ENCODE results near the gene NTRK3.
"Not testable (repeated sequence)": the region's sequence is repeated elsewhere in the genome, so short reads cannot be mapped to it uniquely, and the experiment has no call there.

Gene NTRK3

DNA sequence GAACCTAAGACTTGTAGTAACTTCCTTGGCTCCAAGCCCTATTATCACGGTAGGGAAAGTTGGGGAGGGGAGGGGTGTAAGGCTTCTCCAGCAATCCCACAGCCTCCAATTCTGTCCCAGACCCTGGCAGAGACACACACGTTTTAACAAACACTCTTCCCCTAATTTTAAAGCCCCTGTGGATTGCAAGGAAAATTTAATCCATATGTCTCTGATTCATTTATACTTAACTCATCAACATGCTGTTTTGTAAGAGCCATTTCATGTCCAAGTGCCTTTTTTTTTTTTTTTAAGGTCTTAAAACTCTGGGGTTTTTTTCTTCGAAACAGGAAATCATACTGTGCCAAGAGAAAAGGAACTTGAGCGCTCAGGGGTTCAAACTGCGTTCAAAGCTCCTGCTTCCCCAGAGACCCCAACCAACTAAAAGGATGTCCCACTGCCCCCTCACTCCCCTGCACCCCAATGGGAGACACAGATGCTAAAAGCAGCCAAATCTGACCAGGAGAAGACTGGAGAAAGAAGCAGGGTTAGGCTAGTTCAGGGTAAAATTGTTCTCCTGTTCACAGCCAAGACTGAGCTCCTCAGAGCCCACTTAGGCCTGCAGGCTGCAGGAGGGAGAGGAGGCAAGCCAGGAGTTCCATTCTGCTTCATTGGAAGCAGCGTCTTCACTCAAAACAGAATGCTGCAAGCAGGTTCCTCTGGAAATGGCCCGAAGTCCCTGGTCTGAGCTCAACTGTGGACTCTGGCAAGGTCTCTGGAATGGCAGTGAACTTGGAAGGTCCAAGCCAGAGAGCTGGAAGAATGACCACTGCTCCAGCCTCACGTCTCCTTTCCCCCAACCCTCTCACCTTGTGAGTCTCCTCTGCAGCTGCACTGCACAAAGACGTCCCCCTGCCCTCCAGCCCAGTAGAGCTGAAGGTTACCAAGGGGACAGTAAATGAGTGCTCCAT, 172.5 kb downstream of the NTRK3 start:
- TF ChIP-seq JUND (IDR thresholded peaks at IDR 0.05; ENCODE audit: low read depth): no peak
- in situ Hi-C loops (cut with HindIII; ENCODE audit: low pct_unique_long_range_greater_than_20kb, low sequenced_read_pairs): no loop called here
- DNase-seq (ENCODE audit: low read depth in 1 of 2, low spot score in 1 of 2): no peak

GRCh38 chr15:88080616-88081015, 175.9 kb downstream of the NTRK3 start:
- no peak for DNase-seq (ENCODE audit: low read depth in 1 of 2, low spot score in 1 of 2)
- no peak for TF ChIP-seq JUND (IDR thresholded peaks at IDR 0.05; ENCODE audit: low read depth)
- in situ Hi-C loops (cut with HindIII; ENCODE audit: low pct_unique_long_range_greater_than_20kb, low sequenced_read_pairs): no loop called here

GRCh38 chr15:88077296-88078020, 179.1 kb downstream of the NTRK3 start:
- in situ Hi-C loops (cut with HindIII; ENCODE audit: low pct_unique_long_range_greater_than_20kb, low sequenced_read_pairs): no loop called here
- TF ChIP-seq JUND (IDR thresholded peaks at IDR 0.05; ENCODE audit: low read depth): no peak
- DNase-seq (ENCODE audit: low read depth in 1 of 2, low spot score in 1 of 2): no peak

DNA sequence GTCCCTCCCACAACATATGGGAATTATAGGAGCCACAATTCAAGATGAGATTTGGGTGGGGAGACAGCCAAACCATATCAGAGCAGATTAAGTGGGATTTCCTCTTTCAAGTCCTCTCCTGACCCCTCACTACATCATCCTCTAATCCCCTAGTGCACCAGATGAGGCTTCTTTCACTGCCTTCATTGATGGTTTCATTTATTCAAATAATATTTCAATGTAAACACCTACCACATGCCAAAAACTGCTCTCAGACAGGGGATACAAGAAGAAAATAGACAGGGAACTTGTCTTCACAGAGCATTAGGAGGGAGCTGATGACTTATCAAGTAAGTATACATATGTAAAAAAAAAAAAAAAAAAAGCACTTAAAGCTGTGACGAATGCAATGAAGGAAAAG, 180.2 kb downstream of the NTRK3 start:
- in situ Hi-C loops (cut with HindIII; ENCODE audit: low pct_unique_long_range_greater_than_20kb, low sequenced_read_pairs): no loop called here
- no peak for DNase-seq (ENCODE audit: low read depth in 1 of 2, low spot score in 1 of 2)
- no peak for TF ChIP-seq JUND (IDR thresholded peaks at IDR 0.05; ENCODE audit: low read depth)

GRCh38 chr15:88075102-88075501, 181.4 kb downstream of the NTRK3 start:
- no peak for TF ChIP-seq JUND (IDR thresholded peaks at IDR 0.05; ENCODE audit: low read depth)
- in situ Hi-C loops (cut with HindIII; ENCODE audit: low pct_unique_long_range_greater_than_20kb, low sequenced_read_pairs): no loop called here
- DNase-seq (ENCODE audit: low read depth in 1 of 2, low spot score in 1 of 2): no peak

- DNase-seq (ENCODE audit: low read depth in 1 of 2, low spot score in 1 of 2): no peak
- no peak for TF ChIP-seq JUND (IDR thresholded peaks at IDR 0.05; ENCODE audit: low read depth)
- in situ Hi-C loops (cut with HindIII; ENCODE audit: low pct_unique_long_range_greater_than_20kb, low sequenced_read_pairs): no loop called here
Observed at GRCh38 chr15:88074386-88074785, 182.2 kb downstream of the NTRK3 start.

- no peak for DNase-seq (ENCODE audit: low read depth in 1 of 2, low spot score in 1 of 2)
- in situ Hi-C loops (cut with HindIII; ENCODE audit: low pct_unique_long_range_greater_than_20kb, low sequenced_read_pairs): no loop called here
Observed at GRCh38 chr15:88073391-88073691, 183.2 kb downstream of the NTRK3 start.

GRCh38 chr15:88072598-88073390, 183.7 kb downstream of the NTRK3 start:
- in situ Hi-C loops (cut with HindIII; ENCODE audit: low pct_unique_long_range_greater_than_20kb, low sequenced_read_pairs): no loop called here
- TF ChIP-seq JUND (IDR thresholded peaks at IDR 0.05; ENCODE audit: low read depth): no peak
- DNase-seq (ENCODE audit: low read depth in 1 of 2, low spot score in 1 of 2): no peak

More at GRCh38 chr15:88073391-88073691, 183.2 kb downstream of the NTRK3 start:
- TF ChIP-seq JUND (IDR thresholded peaks at IDR 0.05; ENCODE audit: low read depth): no peak

GRCh38 chr15:88072133-88072532, 184.4 kb downstream of the NTRK3 start:
- in situ Hi-C loops (cut with HindIII; ENCODE audit: low pct_unique_long_range_greater_than_20kb, low sequenced_read_pairs); DNase-seq (ENCODE audit: low read depth in 1 of 2, low spot score in 1 of 2): not testable (repeated sequence)

DNA sequence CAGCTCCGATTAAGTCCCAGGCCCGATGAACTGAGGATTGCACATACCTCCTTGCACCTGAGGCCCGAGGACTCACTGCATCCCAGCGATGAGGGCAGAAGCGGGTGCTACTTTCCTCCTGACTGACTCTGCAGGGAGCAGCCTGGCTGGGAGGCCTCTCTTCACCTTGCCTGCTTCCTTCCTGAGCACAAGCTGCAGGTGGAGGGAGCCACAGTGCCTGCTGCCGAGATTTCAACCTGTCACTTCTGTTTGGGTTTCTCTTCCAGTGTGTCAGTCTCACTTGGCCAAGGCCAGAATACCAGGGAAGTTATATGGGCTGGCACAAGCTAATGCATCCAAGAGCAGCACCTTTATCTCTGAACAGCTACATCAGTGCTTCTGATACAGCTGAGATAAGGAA, 185.4 kb downstream of the NTRK3 start:
- in situ Hi-C loops (cut with HindIII; ENCODE audit: low pct_unique_long_range_greater_than_20kb, low sequenced_read_pairs): no loop called here
- no peak for DNase-seq (ENCODE audit: low read depth in 1 of 2, low spot score in 1 of 2)
- no peak for TF ChIP-seq JUND (IDR thresholded peaks at IDR 0.05; ENCODE audit: low read depth)

DNA sequence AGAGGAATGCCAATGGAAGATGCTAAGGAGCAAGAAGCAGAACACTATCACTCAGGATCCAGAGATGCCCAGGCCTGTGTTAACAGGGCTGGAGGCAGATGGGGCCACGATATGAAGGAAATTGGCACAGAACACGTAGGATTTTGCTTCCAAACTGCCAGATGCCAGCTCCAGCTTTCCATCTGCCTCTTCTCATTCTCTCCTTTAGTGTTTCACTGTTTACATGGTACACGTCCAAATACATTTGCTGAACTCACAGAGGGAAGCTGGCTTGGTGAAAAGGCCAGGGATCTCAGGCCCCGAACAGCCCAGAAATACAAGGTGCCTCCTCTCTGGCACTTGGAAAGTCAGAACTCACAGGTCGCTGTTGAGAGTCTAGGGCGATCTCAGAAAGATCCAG, 187.0 kb downstream of the NTRK3 start:
- DNase-seq (ENCODE audit: low read depth in 1 of 2, low spot score in 1 of 2): no peak
- no peak for TF ChIP-seq JUND (IDR thresholded peaks at IDR 0.05; ENCODE audit: low read depth)
- in situ Hi-C loops (cut with HindIII; ENCODE audit: low pct_unique_long_range_greater_than_20kb, low sequenced_read_pairs): no loop called here

DNA sequence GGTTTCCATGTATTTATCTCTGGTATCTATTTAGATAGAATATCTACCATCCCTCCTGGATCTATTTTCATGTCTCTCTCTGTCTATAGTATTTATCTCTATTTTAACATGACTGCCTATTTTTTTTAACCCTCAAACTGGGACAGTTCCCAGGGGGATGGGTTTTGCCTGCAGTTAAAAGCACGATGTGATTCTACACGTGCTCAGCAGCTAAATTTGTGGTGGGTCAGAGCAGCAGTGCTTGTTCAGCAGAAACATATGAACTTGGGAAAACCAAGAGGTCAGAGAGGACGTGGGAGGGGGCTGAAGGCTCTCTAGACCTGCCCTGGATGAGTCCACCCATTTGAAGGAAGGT, 189.2 kb downstream of the NTRK3 start:
- in situ Hi-C loops (cut with HindIII; ENCODE audit: low pct_unique_long_range_greater_than_20kb, low sequenced_read_pairs): no loop called here
- no peak for DNase-seq (ENCODE audit: low read depth in 1 of 2, low spot score in 1 of 2)
- TF ChIP-seq JUND (IDR thresholded peaks at IDR 0.05; ENCODE audit: low read depth): no peak
